ENCODE data around the gene PAPPA.

DNA sequence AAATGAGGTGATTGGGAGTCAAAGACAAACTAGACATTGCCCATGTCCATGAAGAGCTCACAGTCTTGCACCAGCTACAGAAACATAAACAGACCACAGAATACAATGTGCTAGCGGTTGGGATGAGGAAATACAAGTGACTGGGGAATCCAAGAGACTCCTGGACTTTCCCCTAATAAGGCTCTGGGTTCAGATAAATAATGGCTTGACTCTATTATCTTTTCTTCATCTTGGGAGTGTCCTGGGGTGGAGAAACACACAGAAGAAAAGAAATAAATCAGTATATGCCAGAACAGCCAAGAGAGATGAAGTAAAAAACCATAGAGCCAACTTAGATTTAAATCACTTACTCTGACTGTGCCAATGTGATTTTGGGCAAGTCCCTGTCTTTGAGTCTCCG is 227.8 kb downstream of the PAPPA start:
- TF ChIP-seq, protein P1, sequence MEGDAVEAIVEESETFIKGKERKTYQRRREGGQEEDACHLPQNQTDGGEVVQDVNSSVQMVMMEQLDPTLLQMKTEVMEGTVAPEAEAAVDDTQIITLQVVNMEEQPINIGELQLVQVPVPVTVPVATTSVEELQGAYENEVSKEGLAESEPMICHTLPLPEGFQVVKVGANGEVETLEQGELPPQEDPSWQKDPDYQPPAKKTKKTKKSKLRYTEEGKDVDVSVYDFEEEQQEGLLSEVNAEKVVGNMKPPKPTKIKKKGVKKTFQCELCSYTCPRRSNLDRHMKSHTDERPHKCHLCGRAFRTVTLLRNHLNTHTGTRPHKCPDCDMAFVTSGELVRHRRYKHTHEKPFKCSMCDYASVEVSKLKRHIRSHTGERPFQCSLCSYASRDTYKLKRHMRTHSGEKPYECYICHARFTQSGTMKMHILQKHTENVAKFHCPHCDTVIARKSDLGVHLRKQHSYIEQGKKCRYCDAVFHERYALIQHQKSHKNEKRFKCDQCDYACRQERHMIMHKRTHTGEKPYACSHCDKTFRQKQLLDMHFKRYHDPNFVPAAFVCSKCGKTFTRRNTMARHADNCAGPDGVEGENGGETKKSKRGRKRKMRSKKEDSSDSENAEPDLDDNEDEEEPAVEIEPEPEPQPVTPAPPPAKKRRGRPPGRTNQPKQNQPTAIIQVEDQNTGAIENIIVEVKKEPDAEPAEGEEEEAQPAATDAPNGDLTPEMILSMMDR (IDR thresholded peaks at IDR 0.05; ENCODE audit: low read depth, low read length): no peak
- TF ChIP-seq EZH2phosphoT487 (IDR thresholded peaks at IDR 0.05; ENCODE audit: low read depth): no peak
